ENCODE results near the gene TRIM31. TPM values are rescaled to one million over a fixed set of nuclear protein-coding genes. Genes with fewer than 3 reads are reported as not detected.

TRIM31 gene
- total RNA-seq, 2 experiments from 2014 or later = not detected

DNA sequence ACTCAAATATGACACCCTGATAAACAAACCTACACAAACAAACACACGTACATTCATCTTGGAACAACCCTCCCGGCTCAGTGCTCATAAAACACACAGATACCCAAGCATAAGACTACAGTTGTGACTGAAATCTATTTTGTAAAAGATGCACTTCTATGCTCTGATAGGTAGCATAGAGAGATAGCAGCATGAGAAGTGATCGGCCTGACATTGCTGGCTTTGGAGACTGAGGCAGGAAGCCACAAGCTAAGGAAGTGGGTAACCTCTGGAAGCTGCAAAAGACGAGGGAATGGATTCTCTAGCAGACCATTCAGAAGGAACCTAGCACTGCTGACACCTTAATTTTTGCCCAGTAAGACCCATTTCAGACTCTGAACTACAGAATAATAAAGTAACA is 35.7 kb downstream of the TRIM31 start:
- intact Hi-C loops (cut with micrococcal nuclease) = no loop called here
- TF ChIP-seq, protein P1, sequence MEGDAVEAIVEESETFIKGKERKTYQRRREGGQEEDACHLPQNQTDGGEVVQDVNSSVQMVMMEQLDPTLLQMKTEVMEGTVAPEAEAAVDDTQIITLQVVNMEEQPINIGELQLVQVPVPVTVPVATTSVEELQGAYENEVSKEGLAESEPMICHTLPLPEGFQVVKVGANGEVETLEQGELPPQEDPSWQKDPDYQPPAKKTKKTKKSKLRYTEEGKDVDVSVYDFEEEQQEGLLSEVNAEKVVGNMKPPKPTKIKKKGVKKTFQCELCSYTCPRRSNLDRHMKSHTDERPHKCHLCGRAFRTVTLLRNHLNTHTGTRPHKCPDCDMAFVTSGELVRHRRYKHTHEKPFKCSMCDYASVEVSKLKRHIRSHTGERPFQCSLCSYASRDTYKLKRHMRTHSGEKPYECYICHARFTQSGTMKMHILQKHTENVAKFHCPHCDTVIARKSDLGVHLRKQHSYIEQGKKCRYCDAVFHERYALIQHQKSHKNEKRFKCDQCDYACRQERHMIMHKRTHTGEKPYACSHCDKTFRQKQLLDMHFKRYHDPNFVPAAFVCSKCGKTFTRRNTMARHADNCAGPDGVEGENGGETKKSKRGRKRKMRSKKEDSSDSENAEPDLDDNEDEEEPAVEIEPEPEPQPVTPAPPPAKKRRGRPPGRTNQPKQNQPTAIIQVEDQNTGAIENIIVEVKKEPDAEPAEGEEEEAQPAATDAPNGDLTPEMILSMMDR (IDR thresholded peaks at IDR 0.05) = no peak
- ChIA-PET POLR2A (interaction anchor here (1.4 kb wide), 1 partner anchor 11 kb away, joined by 5 read pairs; the partner anchor contains the start of gene PPP1R11), CTCF (interaction anchor here (1.3 to 2.3 kb wide), 3 partner anchors 10 to 54 kb away, joined by 3 to 9 read pairs (median 3); partner anchors contain the start of gene PPP1R11)
- Mint-ChIP-seq H3K27me3 (peaks cover 49% of the 10 kb centered on the region), H3K4me1 (ENCODE audit: low read depth) (peaks cover 26% of the 10 kb centered on the region), H3K27ac (no peak overlapping the region), H3K4me3 (no peak overlapping the region), H3K36me3 (ENCODE audit: low read depth) (no peaks in the 10 kb centered on the region), H3K9me3 (no peaks in the 10 kb centered on the region)
- no peak for DNase-seq
- no peak for ATAC-seq

DNA sequence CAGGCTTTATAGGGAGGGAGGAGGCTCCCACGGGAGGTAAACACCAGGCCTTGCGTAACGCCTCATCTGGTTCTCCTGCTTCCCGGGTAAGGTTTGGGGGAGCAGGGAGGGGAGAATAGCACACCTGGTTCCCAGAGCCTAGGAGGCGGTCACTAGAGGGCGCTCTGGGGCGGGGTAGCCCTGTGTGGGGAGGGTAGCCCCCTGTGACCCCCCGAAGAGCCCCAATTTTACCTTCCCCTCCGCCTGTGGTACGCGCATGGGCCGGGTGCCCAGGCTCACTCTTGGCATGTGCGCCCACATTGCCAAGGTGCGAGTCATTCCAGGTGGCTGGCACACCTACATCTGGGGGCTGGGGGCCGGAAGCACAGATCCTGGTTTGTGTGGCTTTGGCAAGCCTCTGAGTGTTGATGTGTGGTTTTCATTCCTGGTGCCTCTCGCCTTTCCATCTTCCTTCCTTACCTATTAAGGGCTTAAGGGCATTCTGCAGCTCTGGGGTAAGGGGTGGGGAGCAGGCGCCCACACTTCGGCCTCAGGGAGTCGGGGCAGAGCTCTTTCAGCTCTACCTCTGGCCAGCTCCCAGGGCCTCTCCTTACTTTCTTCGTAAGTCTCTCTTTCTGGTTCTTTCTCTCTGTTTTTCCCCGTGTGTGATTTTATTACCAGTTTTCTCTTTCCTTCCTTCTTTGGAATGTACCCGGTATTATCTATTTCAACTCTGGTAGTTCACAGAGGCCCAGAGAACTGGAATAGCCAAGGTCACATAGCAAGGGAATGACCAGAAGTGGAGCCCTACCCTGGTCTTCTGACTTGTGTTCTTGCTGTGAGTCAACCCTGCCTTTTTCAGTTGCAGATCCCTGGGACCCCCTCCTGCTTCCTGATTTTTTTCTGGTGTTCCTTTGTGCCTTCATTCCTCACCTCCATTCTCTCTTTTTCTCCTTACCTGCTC is 36.8 kb downstream of the TRIM31 start:
- H3K27me3 Mint-ChIP-seq = peaks cover 55% of the 10 kb centered on the region
- H3K27ac Mint-ChIP-seq = no peak overlapping the region
- peaks cover 26% of the 10 kb centered on the region for H3K4me1 Mint-ChIP-seq (ENCODE audit: low read depth)
- POLR2A ChIA-PET = no interaction called here
- CTCF ChIA-PET = interaction anchor here (0.6 to 1.6 kb wide), 4 partner anchors 8 to 422 kb away, joined by 3 to 11 read pairs (median 4); partner anchors contain the start of gene PPP1R11
- peaks cover 2% of the 10 kb centered on the region for H3K36me3 Mint-ChIP-seq (ENCODE audit: low read depth)
- ATAC-seq (no peak), DNase-seq (peak; percentile 40)
- no peaks in the 10 kb centered on the region for H3K9me3 Mint-ChIP-seq
- intact Hi-C loops (cut with micrococcal nuclease) = no loop called here
- TF ChIP-seq, protein P1 (IDR thresholded peaks at IDR 0.05) = peak; percentile 57
- peak overlapping the region; percentile 42 for H3K4me3 Mint-ChIP-seq

DNA sequence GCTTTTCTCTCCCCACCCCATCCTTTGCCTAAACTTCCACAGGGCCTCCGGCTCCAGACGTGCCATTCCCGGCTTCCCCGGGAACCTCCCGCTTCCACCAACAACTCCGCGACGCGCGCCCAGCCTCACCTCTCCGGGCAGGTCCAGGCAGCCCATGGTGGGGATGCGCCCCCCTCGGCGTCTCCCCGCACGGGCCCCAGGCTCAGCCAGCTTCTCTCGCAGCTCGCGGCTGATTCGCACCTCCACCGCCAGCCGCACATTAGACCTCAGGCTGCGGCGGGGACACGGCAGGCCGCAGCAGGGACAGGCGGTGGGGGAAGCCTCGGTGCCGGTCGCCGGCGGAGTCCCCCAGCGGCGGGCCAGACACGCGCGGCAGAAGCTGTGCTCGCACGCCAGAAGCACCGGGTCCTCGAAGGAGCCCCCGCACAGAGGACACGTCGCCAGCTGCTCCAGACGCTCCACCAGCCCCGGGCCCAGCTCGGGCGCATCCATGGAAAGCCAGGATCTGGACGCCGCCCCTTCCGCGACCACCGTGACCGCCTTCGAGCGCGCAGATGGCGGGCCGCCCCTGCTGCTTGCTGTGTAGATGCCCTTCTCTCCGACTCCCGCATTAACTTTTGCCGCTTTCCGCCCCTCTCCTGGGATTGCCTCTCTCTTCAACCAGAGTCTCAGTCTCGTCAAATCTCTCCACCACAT is 37.6 kb downstream of the TRIM31 start, which contains the start of gene RNF39:
TSS of gene RNF39 (minus strand) at position 676 of the 696 bp plus-strand sequence. CDS start at position 492, 184 bp downstream.
- CTCF ChIA-PET = interaction anchor here (1.6 to 1.8 kb wide), 2 partner anchors 27 to 56 kb away, joined by 7 to 11 read pairs; no protein-coding TSS in a partner anchor
- TF ChIP-seq, protein P1 (IDR thresholded peaks at IDR 0.05) = no peak
- H3K36me3 Mint-ChIP-seq (ENCODE audit: low read depth) = peaks cover 6% of the 10 kb centered on the region
- POLR2A ChIA-PET = no interaction called here
- H3K4me1 Mint-ChIP-seq (ENCODE audit: low read depth) = peaks cover 30% of the 10 kb centered on the region
- H3K4me3 Mint-ChIP-seq = peak within 1 kb of the TSS; percentile 42
- DNase-seq (no peak), ATAC-seq (no peak)
- no peak within 1 kb of the TSS for H3K27ac Mint-ChIP-seq
- H3K9me3 Mint-ChIP-seq = no peaks in the 10 kb centered on the region
- peaks cover 58% of the 10 kb centered on the region for H3K27me3 Mint-ChIP-seq
- intact Hi-C loops (cut with micrococcal nuclease) = no loop called here

DNA sequence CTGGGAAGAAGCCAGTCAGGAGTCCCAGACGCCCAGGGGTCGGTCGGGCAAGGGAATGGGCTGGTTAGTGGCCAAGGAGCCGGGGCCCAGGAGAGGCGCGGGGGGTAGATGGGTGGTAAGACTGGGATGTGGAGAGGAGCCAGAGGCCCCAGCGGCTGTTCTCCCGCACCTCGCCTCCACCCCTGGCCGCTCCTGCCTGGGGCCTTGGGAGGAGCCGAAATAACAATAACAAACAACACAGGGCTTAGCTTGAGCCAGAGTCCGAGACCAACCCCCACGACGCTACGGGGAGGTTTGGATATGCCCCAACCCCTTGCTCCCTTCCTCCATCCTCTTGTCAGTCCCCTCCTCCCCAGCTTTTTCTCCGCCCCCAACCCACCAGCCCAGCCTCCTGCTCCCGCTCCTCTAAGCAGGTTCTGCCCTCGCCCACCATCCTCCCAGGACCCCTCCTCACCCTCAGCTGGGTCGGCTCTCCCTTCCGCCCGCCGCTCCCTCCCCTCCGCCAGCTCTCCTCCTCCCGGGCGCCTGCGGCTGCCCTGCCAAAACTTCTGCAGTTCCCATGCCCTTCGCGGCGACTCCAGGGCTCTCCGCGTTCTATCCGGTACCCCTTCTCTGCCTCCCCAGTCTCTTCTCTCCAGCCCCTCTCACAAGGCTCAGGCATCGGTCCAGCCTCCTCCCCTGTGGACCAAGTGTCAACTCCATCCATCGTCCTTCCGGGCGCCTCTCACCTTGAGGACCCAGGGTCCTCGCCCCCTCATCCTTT is 38.4 kb downstream of the TRIM31 start:
- ATAC-seq (no peak), DNase-seq (no peak)
- H3K9me3 Mint-ChIP-seq = no peaks in the 10 kb centered on the region
- no peak overlapping the region for H3K27ac Mint-ChIP-seq
- H3K4me3 Mint-ChIP-seq = peak overlapping the region; percentile 3
- intact Hi-C loops (cut with micrococcal nuclease) = no loop called here
- POLR2A ChIA-PET = interaction anchor here (1.5 kb wide), 1 partner anchor 14 kb away, joined by 8 read pairs; the partner anchor contains the start of gene POLR1H
- peaks cover 14% of the 10 kb centered on the region for H3K36me3 Mint-ChIP-seq (ENCODE audit: low read depth)
- H3K4me1 Mint-ChIP-seq (ENCODE audit: low read depth) = peaks cover 30% of the 10 kb centered on the region
- H3K27me3 Mint-ChIP-seq = peaks cover 55% of the 10 kb centered on the region
- TF ChIP-seq, protein P1 (IDR thresholded peaks at IDR 0.05) = no peak
- CTCF ChIA-PET = interaction anchor here (0.6 to 1.8 kb wide), 3 partner anchors 29 to 95 kb away, joined by 3 to 7 read pairs (median 4); no protein-coding TSS in a partner anchor

All from activated CD8-positive, alpha-beta T cell treated with anti-CD3 and anti-CD28 coated beads for 36 hours (primary cell).